AG08395 (cell line): ENCODE measurements around the gene PTP4A1.
"Not testable (repeated sequence)": the region's sequence is repeated elsewhere in the genome, so short reads cannot be mapped to it uniquely, and the experiment has no call there.

ENCODE experiments used
- DNase-seq: peaks from one replicate; pipeline ENCODE4 v3.0.0; 2012; ENCODE audit warnings: mixed read lengths, low spot score

PTP4A1 gene

DNA sequence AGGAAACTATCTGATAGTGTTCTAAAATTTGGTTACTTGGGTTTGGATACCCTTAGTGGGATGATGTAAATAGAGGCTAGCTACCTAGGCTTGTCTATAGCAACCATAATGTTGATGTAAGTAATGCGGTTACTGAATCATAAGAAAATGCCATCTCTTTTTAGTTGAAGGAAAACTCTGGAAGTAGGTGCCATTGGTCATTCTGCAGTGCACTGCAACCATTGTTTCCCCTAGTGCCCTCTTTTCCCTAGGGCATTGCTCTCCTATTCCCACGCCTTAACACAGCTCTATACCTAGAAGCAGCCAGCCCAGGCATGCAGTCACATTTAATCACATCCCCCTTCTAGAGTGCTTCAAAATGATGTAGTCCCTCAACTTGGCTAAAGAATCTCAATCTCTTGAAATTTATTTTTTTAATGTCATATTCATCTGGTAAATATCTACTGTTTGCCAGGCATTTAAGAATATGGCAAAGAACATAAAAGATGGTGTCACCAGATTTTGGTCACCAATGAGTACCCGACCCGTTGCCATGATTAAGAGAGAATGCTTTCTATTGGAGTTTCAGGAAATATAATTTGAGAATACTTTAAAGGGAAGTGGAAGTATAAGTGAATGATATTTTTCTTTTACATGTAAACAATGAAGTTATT is 10.4 kb downstream of the PTP4A1 start:
- no peak for DNase-seq

DNA sequence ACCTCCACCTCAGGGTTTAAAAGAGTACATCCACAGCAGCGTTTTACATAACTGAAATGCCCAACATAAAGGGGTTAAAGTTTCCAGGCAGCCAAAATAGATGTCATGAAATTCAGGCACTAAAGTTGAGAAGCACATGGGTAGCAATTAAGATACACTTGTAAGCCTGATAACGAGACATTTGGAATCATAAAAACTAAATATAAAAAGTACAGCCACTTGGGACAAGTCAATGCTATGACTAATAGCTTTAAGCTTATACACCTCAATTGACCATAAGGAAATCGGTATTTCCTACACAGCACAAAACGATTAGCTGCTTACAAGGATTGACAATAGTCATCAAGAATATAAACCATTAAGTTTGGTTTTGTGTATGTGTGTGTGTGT is 11.8 kb downstream of the PTP4A1 start:
- DNase-seq: no peak

DNA sequence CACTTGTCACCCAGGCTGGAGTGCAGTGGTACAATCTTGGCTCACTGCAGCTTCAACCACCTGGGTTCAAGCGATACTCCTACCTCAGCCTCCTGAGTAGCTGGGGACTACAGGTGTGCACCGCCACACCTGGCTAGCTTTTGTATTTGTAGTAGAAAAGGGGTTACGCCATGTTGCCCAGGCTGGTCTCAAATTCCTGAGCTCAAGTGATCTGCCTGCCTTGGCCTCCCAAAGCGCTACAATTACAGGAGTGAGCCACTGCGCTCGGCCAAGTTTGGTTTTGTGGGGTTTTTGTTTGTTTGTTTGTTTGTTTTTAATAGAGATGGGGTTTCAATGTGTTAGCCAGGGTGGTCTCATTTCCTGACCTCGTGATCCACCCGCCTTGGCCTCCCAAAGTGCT is 12.3 kb downstream of the PTP4A1 start:
- DNase-seq: no peak

DNA sequence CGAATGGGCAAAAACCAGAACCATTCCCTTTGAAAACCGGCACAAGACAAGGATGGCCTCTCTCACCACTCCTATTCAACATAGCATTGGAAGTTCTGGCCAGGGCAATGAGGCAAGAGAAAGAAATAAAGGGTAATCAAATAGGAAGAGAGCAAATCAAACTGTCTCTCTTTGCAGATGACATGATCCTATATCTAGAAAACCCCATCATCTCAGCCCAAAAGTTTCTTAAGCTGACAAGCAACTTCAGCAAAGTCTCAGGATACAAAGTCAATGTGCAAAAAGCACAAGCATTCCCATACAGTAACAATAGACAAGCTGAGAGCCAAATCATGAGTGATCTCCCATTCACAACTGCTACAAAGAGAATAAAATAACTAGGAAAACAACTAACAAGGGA is 13.4 kb downstream of the PTP4A1 start:
- not testable (repeated sequence) for DNase-seq

DNA sequence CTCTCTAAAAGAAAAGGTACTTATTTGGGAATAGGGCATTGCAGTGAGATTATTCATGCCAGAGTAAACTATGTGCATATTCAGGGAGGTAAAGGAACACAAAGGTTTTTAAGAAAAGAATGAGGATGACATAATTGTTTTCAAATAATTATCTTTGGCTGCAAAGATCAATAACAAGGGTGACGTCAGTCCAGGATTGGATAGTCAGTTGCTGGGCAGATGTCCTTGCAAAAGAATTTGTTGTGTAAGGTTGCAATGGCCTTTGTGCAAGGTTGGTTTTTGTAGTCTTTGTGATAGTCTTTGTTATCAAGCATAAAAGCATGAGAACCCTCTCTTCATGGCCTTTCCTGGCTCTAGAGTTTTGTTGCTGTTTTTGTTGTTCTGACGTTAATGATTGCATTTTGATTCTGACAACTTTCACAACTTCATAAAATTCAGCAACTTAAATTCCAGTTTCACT is 17.7 kb downstream of the PTP4A1 start:
- DNase-seq: no peak

DNA sequence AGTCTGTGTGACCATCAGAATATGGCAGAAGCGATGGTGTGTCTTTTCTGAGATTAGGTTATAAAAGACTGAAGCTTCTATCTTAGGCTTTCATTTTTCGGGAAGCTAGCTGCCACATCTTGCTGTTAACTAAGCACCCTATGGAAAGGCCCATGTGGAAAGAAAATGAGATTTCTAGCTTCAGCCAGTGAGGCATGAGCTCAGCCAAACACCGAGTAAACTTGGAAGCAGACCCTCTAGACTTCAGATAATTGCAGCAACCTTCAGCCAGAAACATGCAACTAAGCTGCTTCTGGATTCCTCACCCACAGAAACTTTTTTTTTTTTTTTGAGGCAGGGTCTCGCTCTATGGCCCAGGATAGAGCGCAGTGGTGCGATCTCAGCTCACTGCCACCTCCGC is 20.6 kb downstream of the PTP4A1 start:
- DNase-seq: no peak

DNA sequence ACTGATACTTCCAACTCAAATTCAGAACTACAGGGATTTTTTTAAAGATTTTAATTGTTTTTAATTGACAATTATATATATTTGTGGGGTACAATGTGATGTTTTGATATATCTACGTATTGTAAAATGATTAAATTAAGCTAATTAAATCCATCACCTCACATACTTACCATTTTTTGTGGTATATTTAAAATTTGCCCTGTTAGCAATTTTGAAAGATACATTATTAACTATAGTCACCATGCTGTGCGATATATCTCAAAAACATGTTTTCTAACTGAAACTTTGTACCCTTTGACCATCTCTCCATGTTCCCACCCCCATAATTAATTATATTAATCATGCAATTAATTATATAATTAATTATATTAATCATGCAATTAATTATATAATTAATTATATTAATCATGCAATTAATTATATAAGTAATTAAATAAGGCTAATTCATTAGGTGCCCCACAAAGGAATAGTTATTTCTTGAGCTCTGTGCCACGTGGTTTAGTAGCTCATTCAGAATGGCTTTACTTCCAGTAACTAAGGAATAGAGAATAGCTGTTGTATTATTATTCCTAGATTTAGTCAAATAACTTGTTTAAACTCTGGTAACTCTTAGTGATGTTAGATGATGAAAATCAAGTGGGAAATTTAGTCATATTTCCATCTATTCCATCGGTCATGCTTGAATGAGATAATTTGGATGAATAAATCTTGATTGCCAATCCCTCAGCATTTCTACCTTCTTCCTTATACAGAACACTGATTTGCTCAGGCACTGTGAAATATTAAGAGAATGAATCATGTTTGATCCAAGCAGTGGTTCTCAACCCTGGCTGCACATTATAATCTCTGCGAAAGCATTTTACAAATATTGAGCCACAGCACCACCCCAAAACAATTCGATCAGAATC is 25.1 kb downstream of the PTP4A1 start:
- DNase-seq: peak; percentile 7

DNA sequence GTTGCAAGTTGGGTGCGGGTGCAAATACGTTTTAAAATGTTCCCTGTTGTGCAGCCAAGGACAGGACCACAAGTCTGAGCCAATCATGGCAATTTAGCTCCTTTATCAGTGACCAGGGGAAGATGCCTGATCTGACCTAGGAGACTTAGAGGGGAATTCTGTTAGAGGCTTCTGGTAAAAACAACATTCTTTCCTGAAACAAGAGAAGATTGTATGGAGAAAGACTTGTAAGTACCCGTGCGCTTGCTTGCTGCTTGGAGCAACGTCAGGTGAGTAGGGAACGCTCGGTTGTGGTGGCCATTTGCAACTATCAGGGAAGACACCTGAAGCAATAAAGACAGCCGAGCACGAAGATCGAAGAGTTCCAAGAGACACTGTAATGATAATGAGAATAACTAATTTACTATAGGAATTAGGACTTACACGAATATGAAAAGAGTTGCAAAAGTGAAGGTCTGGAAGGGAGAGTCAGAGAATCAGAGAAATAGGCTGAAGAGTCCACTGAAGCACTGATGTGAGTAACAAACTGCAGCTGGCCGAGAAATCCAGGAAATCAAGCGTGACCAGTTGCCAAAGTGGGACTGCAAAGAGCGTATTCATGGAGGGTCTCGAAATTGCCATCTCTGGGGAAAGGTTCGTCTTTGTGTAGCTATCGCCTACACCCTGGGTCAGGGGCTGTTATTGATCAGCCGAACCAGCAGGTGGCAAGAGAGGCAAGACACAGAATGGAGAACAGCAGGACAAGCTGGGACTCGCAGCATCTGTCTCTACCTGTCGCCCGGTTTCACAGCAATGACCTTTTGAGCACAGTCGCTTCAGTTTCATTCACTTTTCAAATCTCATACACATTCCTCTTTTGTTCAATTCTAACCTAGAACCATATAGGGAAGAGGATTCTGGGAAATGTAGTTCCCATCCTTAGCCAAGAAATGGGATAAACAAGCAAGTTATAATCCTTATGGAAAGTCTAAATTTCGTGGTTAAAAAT is 26.1 kb downstream of the PTP4A1 start:
- peak; percentile 73 for DNase-seq

DNA sequence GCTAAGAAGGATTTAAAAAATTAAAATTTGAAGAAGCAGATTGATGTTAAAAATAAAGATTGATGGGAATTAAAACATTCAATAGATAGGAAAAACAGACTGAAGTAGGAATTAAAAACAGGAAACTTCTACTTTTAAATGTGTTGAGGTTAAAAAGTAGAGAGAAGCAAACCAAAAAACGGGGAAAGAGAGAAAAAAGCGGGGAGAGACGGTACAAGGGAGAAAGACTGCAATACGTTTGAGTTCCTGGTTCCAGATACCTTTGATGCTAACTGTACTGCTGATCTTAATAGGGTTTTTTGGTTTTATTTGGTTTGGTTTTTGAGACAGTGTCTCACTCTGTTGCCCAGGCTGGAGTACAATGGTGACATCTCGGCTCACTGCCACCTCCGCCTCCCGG is 27.0 kb downstream of the PTP4A1 start:
- no peak for DNase-seq

DNA sequence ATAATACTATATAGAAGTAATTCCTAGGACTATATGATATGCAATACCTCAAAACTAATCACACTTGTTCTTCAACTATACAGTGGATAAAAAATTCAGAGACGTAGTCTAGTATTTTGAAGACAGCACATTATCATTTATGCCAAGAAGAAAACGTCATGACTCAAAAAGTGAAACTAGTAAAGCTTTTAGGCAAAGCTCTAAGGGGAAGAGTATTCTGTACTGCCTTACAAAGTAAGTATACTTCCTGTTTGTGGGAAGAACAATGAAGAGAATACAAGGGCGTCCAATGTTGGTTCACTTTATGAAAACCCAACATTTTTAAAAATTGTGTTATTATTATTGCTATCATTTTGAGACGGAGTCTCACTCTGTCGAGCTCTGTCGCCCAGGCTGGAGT is 27.9 kb downstream of the PTP4A1 start:
- no peak for DNase-seq

DNA sequence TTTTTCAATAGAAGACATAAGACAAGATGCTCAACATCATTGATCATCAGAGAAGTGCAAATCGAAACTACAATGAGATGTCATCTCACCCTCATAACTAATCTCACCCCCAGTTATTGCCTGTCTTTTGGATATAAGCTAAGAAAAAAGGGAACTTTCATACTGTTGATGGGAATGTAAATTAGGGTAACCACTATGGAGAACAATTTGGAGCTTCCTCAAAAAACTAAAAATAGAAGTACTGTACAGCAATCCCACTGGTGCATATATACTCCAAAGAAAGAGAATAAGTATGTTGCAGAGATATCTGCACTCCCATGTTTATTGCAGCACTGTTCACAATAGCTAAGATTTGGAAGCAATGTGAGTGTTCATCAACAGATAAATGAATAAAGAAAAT is 37.0 kb downstream of the PTP4A1 start:
- no peak for DNase-seq

DNA sequence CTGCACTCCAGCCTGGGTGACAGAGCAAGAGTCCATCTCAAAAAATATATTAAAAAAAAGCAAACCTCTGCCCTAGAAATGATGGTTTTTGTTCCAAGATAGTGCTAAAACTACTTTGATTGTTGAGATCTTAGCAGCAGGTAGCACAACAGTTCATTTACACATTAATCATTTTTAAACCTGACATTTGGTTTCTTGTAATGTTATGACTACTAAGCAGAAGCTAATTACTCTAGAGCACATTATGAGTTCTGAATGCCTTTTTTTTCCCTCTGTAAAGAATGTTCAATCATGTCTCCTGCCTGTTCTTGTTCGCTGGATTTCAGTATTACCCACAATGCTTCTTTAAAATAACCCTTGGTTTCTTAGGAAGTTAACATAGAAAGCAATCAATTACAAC is 38.7 kb downstream of the PTP4A1 start:
- no peak for DNase-seq

DNA sequence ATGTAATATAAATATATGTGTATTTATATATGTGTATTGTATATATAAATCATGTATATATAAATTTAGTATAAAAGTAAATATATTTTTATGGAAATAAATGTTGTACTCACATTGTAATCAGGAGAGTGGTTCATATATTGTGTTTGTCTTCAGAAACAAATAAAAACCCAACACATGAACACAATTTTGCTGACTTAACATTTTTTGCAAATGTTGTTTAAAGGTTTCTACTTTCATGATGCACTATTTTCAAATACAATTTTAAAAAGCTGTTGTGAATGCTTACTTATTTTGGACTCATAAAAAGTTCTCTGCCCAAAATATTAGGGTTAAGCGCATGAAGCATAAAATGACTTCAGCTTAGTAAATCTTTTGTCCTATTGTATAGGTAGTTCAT is 39.3 kb downstream of the PTP4A1 start:
- no peak for DNase-seq

DNA sequence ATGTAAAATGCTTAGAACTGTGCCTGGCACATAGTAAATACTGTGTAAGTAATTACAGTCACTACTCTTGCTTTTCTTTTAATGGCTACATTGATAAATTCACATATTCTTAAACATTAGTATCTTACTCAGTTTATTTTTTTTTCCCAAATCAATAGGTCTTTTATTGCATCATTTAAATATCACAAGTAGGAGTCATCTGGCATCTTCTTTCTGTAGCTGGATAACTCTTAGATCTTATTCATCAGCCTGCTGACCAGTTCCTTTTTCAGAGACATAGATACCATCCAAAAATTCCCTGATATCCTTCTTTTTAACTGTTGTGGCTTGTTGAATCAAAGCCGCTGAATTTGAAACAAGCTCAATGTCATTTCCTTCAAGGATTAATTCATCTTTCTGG is 43.3 kb downstream of the PTP4A1 start:
- no peak for DNase-seq
